ENCODE measurements around the gene EME1.

- TF ChIP-seq, protein P1, sequence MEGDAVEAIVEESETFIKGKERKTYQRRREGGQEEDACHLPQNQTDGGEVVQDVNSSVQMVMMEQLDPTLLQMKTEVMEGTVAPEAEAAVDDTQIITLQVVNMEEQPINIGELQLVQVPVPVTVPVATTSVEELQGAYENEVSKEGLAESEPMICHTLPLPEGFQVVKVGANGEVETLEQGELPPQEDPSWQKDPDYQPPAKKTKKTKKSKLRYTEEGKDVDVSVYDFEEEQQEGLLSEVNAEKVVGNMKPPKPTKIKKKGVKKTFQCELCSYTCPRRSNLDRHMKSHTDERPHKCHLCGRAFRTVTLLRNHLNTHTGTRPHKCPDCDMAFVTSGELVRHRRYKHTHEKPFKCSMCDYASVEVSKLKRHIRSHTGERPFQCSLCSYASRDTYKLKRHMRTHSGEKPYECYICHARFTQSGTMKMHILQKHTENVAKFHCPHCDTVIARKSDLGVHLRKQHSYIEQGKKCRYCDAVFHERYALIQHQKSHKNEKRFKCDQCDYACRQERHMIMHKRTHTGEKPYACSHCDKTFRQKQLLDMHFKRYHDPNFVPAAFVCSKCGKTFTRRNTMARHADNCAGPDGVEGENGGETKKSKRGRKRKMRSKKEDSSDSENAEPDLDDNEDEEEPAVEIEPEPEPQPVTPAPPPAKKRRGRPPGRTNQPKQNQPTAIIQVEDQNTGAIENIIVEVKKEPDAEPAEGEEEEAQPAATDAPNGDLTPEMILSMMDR (conservative IDR thresholded peaks at IDR 0.05; ENCODE audit: low read depth in 2 of 2), result no peak
- TF ChIP-seq POLR2AphosphoS5 (IDR thresholded peaks at IDR 0.05; ENCODE audit: low read depth), result no peak
- no peak for TF ChIP-seq CREB1 (CRISPR knock-in tag; IDR thresholded peaks at IDR 0.05; ENCODE audit: low read depth)
- no peak for TF ChIP-seq EZH2 (IDR thresholded peaks at IDR 0.05; ENCODE audit: low read depth, unreplicated experiment)
- no peak for TF ChIP-seq ZNF331 (CRISPR knock-in tag; IDR thresholded peaks at IDR 0.05; ENCODE audit: low read depth)
- no peak for TF ChIP-seq REST (IDR thresholded peaks at IDR 0.05; ENCODE audit: unreplicated experiment)
- TF ChIP-seq EZH2phosphoT487 (IDR thresholded peaks at IDR 0.05; ENCODE audit: unreplicated experiment), result no peak
- TF ChIP-seq NANOG (IDR thresholded peaks at IDR 0.05; ENCODE audit: borderline replicate concordance), result no peak
- no peak for TF ChIP-seq JUNB (IDR thresholded peaks at IDR 0.05; ENCODE audit: unreplicated experiment)
These were observed 47.1 kb upstream of the EME1 start for GRCh38 chr17:50325906-50326305.
